ENCODE measurements around the gene SF1.

Gene SF1

DNA sequence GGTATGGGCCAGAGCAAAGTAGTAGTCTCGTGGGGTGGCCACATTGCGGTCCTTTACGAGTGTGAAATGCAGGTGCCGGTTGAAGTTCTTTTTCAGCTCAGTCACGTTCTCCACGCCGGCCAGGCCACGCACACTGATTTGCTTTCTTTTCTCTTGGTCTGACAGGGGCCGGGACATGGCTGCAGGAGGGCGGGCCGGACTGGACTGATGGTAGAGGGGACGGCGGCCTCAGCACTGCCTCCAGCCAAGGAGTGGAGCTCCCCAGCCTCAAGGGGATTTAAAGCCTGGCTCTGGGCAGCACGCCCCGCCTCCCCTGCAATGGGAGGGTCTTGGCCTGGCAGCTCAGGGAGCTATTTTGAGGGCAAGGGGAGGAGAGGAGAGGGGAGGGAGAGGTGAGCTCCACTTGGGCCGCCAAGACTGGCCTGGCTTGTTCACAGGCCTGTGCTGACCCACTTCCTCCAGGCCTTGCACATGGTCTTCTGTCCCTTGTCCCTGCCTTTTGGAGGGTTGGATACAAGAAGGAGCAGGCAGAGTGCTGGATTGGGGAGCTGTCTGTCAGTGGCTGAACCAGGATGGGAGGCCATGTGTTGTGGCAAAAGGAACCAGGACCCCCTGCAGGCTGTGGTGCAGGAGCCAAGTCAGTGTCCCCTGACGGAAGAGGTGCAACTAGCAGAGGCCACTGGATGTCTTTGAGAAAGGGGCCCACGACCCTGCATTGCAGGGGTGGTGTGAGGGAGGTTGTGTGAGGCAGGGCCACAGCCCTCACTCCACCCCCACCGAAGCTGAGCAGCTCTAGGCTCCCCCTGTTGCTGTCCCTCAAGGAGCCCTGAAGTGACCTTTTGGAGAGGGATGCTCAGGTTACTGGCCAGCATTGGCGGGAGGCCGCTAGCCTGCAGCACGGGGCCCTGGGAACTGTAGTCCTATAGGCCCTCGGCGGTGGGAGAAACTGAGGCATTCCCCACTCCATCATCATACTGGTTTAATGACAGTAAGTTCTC is 18.3 kb downstream of the SF1 start, which contains the start of gene PYGM:
PYGM (minus strand) TSS at position 253 of the 998 bp plus-strand sequence; CDS start at position 177, 76 bp downstream.
- DNase-seq = no peak

GRCh38 chr11:64759131-64759721 is 19.1 kb downstream of the SF1 start:
- no peak for DNase-seq

GRCh38 chr11:64758330-64759079 is 19.8 kb downstream of the SF1 start:
- DNase-seq = no peak

DNA sequence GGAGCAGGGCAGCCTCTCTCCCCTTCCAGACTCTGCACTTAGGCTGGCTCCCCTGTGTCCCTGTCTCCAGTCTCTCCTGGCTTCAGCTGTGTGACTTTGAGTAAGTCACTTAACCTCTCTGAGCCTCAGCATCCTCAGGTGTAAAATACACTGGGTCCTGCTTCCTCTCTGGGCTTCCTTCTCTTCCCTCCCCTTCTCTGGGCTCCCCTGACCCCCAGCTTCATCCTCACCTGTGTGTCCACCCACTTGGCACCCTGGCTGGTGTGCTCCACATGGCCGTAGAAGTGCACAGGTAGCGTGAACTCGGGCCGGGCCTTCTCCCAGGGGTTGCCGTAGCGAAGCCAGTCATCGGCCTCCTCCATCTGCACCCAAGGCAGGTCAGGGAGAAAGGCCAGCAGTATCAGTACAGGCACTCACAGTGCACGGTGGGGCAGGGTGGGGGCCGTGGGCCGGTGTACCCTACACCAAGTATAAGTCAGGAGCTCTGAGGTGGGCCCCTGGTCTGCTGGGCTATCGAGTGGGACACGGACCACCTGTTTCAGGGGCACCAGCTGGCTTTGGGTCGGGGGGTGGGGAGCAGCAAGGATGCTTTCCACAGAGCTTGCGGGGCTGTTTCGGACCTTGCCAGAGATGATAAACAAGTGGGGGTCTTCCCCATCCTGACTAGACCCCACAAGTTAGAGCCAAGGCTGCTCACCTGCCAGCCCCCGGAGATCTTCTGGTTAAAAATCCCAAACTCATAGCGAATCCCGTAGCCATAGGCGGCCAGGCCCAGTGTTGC is 20.6 kb downstream of the SF1 start:
- no peak for DNase-seq

DNA sequence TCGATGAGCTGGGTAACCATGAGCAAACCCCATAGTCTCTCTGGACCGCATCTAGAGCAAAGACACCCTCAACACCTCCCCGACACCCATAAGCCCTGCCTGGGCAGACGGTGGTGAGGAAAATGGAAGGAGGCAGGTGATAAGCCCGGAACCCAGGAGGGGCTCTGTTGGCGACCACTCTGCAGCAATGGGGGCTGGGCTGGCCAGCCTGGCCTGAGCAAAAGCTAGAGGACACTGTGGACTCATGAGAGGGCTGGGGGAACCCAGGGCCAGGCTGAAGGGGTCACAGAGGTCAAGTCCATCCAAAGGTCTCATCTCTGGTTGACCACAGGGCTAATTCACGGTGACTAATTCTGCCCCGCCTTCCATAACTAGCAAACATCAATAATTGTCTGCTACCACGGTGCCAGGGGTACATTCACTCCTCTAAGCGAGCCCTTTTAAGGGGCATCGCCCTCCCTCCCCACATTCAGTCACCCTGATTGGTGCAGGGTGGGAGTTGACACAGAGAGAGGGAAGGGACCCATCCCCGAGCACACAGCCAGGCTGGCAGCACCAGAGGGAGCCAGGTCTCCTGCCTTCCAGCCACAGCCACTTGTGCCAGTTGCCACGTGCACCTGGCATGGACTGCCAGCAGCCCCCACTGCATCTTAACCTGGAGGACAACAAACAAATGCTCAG is 22.5 kb downstream of the SF1 start:
- no peak for DNase-seq

DNA sequence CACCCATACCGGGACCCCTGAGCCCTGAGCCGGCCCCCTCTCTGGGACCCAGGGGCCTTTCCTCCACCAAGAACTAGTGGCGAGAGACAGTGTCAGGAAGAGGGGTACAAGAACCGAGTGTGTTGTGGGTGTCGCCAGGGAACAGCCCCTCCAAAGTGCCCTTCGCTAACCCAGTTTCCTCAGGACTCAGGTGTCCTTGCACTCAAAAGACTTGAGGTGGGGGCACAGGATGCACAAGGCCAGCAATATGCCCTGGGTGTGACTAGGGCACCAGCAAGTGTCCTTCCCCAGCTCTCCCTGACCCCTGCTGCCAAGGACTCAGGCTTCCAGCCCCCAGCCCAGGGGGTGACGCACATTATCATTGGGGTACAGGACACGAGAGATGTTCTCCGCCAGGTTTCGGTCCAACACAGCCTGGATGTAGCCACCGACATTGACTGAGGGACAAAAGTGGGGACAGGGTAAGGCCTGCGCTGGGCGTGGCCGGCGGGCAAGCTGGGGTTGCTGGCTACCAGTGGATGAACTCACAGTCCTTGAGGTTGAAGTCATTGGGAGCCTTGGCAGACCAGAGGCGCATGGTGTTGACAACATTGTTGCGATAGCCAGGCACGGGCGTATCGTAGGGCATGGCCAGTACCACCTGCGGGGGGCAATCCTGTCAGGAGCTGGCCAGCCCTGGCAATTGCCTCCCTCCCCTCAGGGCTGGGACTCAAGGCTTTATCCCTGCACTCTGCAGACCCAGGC is 23.3 kb downstream of the SF1 start:
- no peak for DNase-seq

- no peak for DNase-seq
These were observed 24.0 kb downstream of the SF1 start for GRCh38 chr11:64754124-64754918.

DNA sequence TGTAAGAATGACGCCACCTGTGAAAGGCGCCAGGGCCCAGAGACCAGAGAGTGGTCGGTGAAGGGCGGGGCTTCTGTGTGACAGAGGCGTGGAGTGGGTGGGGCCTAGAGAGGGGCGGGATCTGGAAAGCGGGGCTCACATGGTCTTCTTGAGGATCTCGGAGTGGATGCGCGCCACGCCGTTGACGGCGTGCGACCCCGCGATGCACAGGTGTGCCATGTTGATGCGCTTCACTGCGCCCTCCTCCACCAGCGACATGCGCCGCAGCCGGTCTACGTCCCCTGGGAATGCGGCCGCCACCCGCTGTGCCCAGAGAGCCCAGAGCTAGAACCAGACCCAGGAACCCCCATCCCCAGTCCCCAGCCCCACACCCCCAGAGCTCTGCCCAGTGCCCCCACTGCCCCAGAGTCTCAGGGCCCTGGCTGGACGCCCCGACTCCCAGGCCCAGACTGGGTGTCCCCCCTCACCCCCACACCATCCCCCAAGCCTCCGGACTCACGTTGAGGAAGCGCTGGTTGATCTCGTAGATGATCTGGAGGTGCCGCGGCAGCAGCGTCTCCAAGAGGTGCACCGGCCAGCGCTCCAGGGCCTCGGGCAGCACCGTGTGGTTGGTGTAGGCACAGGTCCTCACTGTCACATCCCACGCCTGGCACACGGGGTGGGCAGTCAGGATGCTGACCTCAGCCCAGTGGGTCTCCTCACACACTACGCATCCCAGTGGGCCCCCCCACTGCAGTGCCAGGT is 24.8 kb downstream of the SF1 start:
- no peak for DNase-seq

- DNase-seq = no peak
These were observed 25.3 kb downstream of the SF1 start for GRCh38 chr11:64753019-64753379.

DNA sequence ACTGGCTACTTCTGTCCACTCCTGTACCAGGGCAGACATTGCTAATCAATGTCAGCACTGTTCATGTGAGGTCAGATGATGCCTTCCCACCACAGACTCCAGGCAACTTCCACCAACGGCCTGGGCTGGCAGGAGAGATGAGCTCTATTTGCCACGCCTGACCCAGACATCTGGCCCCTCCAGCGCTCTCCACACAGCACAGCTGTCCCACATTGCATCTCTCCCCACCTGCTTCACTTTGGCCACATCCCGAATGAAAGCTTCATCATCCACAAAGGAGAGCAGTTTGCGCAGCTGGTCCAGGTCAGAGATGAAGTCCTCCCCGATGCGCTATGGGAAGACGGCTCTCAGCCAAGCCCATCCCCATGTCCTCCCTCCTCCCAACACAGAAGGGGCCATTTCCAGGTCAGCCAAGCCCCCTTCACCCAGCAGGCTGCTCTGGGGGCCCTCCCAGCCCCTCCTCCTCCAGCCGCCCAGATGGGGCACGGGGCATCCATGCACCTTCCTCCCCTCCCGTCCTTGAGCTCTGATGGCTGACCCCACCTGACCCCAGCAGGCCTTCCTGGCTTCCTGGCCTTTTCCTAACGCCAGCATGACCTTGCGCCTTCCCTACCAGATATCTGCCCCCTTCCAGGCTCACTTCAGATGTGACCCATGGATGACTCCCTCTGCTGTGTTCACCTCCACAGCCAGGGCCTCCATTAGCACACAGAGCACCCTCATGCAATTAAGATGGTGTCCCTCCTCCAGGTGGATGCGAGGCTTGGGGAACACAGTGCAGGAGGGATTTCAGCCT is 26.0 kb downstream of the SF1 start:
- no peak for DNase-seq

GRCh38 chr11:64751580-64751979 is 26.8 kb downstream of the SF1 start:
- no peak for DNase-seq

- no peak for DNase-seq
These were observed 27.2 kb downstream of the SF1 start for GRCh38 chr11:64751136-64751535.

- DNase-seq = no peak
These were observed 27.8 kb downstream of the SF1 start for GRCh38 chr11:64750361-64751054.

GRCh38 chr11:64747961-64748665 is 30.2 kb downstream of the SF1 start:
- DNase-seq = no peak

DNA sequence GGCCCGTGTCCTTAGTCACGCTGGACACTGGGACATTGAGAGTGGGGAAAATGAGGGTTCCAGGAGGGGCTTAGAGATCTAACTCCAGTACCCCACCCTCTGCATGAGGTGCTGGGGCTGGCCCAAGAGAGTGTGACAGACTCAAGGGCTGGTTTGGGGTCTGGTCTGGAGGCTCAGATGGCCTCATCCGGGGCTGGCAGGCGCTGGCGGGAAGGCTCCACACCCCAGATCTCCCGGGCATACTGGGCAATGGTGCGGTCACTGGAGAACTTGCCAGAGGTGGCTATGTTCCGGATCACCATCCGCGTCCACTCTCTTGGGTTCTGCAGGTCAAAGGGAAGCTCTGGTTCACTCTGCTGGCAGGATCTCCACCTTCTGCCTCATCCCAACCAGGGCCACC is 31.9 kb downstream of the SF1 start:
- no peak for DNase-seq

DNA sequence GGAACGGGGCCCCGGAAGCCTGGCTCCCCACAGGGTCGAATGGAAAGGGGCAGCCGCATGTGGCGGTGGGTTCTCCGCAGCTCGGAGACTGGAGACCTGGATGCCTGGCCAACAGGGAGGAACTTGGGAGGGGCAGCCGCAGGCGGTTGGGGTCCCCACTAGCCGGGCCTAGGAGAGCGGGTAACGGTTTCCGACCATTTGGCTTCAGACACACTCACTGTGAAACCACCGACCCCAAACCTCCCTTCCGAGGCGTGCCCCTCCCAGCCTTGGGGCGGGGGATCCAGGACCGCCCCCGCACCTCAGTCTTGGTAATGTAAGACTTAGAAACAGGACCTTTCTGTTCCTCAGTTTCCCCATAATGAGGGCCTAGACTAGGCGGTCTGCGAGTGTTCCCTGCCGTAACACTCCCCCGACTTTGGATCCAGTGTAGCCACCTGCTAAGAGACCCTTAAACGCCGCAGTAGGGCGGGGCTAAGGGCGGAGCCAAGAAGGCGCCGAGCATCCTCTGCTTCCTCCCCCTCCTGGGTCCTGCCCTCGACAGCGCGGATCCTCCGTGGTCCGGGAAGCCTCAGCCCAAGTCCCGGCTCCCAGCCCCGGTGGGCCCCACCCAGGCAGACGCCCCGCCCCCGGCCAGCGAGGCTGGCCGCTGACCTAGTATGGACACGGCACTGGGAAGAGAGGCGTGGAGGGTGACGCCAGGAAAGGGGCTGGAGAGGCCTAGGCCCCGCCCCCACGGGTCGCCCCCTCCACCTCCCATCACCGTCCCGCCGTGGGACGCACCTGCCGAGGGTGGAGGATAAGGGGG is 32.6 kb downstream of the SF1 start:
- DNase-seq = peak; percentile 34 to 89 (median 72)

GRCh38 chr11:64745189-64745520 is 33.2 kb downstream of the SF1 start:
- DNase-seq = peak; percentile 36 to 93 (median 76)

Measured in T-helper 2 cell (primary cell).